Astrocyte (in vitro differentiated cells and primary cell): Measurements from ENCODE around the gene STRBP.

Experiments used
- EZH2 ChIP-seq: IDR thresholded peaks from 2 replicates; pipeline ENCODE4 v1.6.1; 2012; ENCODE audit warnings: mild to moderate bottlenecking, low read length, inconsistent platforms; ENCODE audit not compliant: insufficient read depth
- TF ChIP-seq, protein P1 (sequence below): IDR thresholded peaks from 2 replicates; pipeline ENCODE4 v1.5.1; 2011; ENCODE audit warnings: low read depth, mild to moderate bottlenecking, inconsistent platforms, low read length, moderate library complexity; ENCODE audit not compliant: insufficient read depth

GRCh38 chr9:123132696-123133095, 135.7 kb downstream of the STRBP start:
- TF ChIP-seq, protein P1, sequence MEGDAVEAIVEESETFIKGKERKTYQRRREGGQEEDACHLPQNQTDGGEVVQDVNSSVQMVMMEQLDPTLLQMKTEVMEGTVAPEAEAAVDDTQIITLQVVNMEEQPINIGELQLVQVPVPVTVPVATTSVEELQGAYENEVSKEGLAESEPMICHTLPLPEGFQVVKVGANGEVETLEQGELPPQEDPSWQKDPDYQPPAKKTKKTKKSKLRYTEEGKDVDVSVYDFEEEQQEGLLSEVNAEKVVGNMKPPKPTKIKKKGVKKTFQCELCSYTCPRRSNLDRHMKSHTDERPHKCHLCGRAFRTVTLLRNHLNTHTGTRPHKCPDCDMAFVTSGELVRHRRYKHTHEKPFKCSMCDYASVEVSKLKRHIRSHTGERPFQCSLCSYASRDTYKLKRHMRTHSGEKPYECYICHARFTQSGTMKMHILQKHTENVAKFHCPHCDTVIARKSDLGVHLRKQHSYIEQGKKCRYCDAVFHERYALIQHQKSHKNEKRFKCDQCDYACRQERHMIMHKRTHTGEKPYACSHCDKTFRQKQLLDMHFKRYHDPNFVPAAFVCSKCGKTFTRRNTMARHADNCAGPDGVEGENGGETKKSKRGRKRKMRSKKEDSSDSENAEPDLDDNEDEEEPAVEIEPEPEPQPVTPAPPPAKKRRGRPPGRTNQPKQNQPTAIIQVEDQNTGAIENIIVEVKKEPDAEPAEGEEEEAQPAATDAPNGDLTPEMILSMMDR = no peak
- TF ChIP-seq EZH2 = no peak
